ENCODE results near the gene FAM131C. TPM values are rescaled to one million over a fixed set of nuclear protein-coding genes. Genes with fewer than 3 reads are reported as not detected.

The FAM131C gene
- total and polyA plus RNA-seq, 8 donors = 0.35 to 0.37 TPM; not detected in 6

DNA sequence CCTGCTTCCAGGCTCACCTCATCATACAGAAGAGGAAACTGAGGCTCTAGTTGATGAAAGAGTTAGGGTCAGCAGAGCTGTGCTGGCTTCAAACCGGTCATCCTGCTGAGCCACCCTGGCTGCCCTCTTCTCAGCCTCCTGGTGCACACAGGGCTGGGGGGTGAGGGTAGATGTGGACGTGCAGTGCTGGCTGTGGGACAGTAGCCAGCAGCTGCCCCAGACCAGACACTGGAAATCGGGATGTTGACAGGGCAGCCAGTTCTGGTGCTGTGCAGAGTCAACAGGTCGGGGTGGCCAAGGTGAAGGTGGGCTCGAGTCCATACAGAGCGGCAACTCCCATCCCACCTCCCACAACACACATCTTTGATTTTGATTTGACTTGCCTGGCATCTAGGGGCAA is 53.1 kb downstream of the FAM131C start:
- 75 to 91% (median 80%) methylated on average over 5 to 6 of the region's 6 CpGs for WGBS, 5 donors
- peak overlapping the region in 3 of 5 donors; percentile 82 to 91 (median 85) for H3K27ac ChIP-seq
- intact Hi-C loops (cut with DNase I; ENCODE audit: low total_unique reads) = no loop called here

DNA sequence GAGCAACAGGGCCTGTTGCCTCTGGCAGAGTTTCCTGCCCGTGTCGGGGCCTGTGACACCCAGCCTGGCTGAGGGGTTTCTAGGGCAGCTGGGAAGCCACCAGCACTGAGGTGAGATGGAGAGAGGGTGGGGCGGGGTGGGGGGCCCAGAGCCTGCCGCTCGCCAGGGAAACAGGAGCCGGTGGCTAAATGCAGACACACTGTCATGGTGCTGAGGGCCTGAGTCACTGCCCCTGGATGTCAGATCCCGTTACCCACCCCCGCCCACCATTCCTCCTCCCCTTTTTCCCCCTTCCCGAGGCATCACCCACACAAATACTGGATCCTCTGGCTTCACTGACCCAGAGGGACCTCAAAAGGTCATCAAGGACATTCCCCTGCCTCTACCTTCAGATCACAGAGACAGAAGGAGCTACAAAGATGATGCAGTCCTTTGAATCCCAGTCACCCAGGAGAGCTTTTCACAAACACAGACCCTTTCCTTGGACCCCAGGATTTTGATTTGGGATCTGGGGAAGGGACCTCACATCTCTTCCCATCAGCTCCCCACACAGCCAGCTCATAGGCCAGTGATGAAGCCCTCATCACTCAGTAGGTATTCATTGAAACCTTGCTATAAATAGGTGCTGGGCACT is 53.7 kb downstream of the FAM131C start:
- H3K4me1 ChIP-seq = peaks cover 28 to 69% (median 44%) of the 10 kb centered on the region in 4 donors
- intact Hi-C loops (cut with DNase I; ENCODE audit: low total_unique reads) = no loop called here
- H3K9me3 ChIP-seq = no peaks in the 10 kb centered on the region
- no peaks in the 10 kb centered on the region for H3K27me3 ChIP-seq
- TF ChIP-seq EP300 (IDR thresholded peaks at IDR 0.05) (no peak), POLR2AphosphoS5 (IDR thresholded peaks at IDR 0.05) (no peak), POLR2A (IDR thresholded peaks at IDR 0.05) (no peak)
- TF ChIP-seq, protein P1, sequence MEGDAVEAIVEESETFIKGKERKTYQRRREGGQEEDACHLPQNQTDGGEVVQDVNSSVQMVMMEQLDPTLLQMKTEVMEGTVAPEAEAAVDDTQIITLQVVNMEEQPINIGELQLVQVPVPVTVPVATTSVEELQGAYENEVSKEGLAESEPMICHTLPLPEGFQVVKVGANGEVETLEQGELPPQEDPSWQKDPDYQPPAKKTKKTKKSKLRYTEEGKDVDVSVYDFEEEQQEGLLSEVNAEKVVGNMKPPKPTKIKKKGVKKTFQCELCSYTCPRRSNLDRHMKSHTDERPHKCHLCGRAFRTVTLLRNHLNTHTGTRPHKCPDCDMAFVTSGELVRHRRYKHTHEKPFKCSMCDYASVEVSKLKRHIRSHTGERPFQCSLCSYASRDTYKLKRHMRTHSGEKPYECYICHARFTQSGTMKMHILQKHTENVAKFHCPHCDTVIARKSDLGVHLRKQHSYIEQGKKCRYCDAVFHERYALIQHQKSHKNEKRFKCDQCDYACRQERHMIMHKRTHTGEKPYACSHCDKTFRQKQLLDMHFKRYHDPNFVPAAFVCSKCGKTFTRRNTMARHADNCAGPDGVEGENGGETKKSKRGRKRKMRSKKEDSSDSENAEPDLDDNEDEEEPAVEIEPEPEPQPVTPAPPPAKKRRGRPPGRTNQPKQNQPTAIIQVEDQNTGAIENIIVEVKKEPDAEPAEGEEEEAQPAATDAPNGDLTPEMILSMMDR (IDR thresholded peaks at IDR 0.05) = no peak
- H3K27ac ChIP-seq = peak overlapping the region in 4 of 5 donors; percentile 71 to 91 (median 84)
- WGBS, 5 donors = 66 to 79% (median 77%) methylated on average over 7 to 9 of the region's 9 CpGs
- H3K36me3 ChIP-seq = no peaks in the 10 kb centered on the region
- DNase-seq = peak in 1 of 2 donors; percentile 65
- no peak overlapping the region for H3K4me3 ChIP-seq

More for the DNA sequence above, 53.1 kb downstream of the FAM131C start:
- H3K27me3 ChIP-seq = no peaks in the 10 kb centered on the region
- no peaks in the 10 kb centered on the region for H3K36me3 ChIP-seq
- peaks cover 24 to 63% (median 38%) of the 10 kb centered on the region in 4 donors for H3K4me1 ChIP-seq
- TF ChIP-seq, protein P1 (IDR thresholded peaks at IDR 0.05) = no peak
- TF ChIP-seq POLR2A (IDR thresholded peaks at IDR 0.05) = no peak
- no peak for TF ChIP-seq EP300 (IDR thresholded peaks at IDR 0.05)
- no peak for TF ChIP-seq POLR2AphosphoS5 (IDR thresholded peaks at IDR 0.05)
- H3K9me3 ChIP-seq = no peaks in the 10 kb centered on the region
- no peak for DNase-seq
- no peak overlapping the region for H3K4me3 ChIP-seq

DNA sequence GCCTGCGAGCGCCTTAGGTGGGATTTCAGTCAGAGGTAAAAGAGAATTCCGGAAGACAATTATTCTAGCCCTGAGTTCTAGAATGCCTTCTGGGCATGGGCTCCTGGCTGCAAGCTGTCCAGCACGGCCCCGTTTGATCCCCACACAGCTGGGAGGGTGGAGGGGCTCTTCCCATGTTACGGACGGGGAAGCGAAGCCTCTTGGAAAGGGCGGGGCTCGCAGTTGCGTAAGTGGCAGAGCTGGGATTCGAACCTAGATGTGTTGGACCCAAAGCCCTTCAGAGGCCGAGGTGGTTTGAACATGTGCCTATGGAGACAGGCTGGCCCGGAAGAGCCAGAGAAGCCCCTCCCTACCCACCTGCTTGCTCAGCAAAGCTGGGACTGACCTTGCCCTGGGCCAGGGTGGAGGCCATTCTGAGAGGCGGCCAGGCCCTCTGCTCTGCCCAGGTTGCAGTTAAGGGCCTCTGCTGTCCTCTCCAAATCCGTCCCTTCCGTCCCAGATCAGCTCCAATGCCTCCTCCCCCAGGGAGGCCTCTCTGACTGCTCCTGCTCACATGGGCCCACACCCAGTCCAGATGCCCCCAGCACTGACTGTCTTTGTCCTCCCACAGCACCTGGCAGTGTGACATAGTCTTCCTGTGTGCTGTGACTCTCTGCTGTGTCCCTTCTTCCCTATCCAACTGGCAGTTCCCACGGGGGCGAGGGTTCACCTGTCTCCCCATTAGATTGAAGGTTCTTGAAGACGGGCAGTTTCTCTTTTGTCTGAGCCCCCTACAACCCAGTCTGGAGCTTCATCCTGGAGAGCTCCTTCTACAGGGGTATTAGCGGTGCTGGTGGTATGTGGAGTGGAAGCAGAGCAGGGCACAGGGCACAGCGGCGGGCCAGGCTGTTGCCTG is 54.5 kb downstream of the FAM131C start:
- no peaks in the 10 kb centered on the region for H3K27me3 ChIP-seq
- peak overlapping the region in 4 of 5 donors; percentile 71 to 91 (median 84) for H3K27ac ChIP-seq
- intact Hi-C loops (cut with DNase I; ENCODE audit: low total_unique reads) = no loop called here
- no peak for DNase-seq
- no peak for TF ChIP-seq POLR2A (IDR thresholded peaks at IDR 0.05)
- no peak for TF ChIP-seq EP300 (IDR thresholded peaks at IDR 0.05)
- TF ChIP-seq, protein P1 (IDR thresholded peaks at IDR 0.05) = no peak
- no peak for TF ChIP-seq POLR2AphosphoS5 (IDR thresholded peaks at IDR 0.05)
- H3K4me1 ChIP-seq = peaks cover 33 to 77% (median 50%) of the 10 kb centered on the region in 4 donors
- no peaks in the 10 kb centered on the region for H3K36me3 ChIP-seq
- H3K9me3 ChIP-seq = no peaks in the 10 kb centered on the region
- 79 to 86% (median 83%) methylated on average over 8 to 23 of the region's 23 CpGs for WGBS, 5 donors
- H3K4me3 ChIP-seq = no peak overlapping the region

DNA sequence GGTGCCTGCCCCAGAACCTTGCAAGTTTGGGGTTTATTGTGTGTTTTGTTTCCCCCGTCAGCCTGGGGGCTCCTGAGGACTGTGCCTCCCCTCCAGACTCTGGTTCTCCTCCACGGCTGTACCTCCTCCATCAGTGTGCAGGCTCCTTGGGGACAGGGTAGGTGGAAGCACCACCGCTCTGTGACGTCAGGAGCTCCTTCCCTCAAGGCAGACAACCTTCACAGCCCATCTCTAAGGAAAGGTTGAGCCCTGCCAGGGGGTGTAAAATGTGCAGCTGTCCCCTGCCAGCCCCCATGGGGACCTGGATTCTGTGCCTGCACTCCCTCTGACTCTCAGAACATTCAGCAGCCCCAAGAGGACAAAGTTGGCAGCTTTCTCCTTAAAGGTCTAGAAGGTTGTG is 55.1 kb downstream of the FAM131C start:
- WGBS, 5 donors = 45 to 73% (median 57%) methylated on average over 4 of the region's 4 CpGs
- DNase-seq = no peak
- Histone ChIP-seq H3K27ac (peak overlapping the region; percentile 63 to 91 (median 82)), H3K4me3 (peak overlapping the region in 2 of 4 donors; percentile 44), H3K27me3 (no peaks in the 10 kb centered on the region), H3K36me3 (no peaks in the 10 kb centered on the region), H3K4me1 (peaks cover 40 to 83% (median 57%) of the 10 kb centered on the region in 4 donors), H3K9me3 (no peaks in the 10 kb centered on the region)
- TF ChIP-seq, protein P1 (IDR thresholded peaks at IDR 0.05) = no peak
- TF ChIP-seq POLR2AphosphoS5 (IDR thresholded peaks at IDR 0.05) (no peak), POLR2A (IDR thresholded peaks at IDR 0.05) (no peak), EP300 (IDR thresholded peaks at IDR 0.05) (no peak)
- intact Hi-C loops (cut with DNase I; ENCODE audit: low total_unique reads) = no loop called here

All from stomach (tissue), 9 donors.